GM23338 (cell line): Measurements from ENCODE around the gene DYTN. TPM values are rescaled to one million over a fixed set of nuclear protein-coding genes. Genes with fewer than 3 reads are reported as not detected.

ENCODE experiments used
- ATAC-seq: fragments of 200-7000 bp; cut with Tn5 transposase; 3 replicates; pipeline ENCODE4 v1.9.1; 2020
- DNase-seq: peaks from one replicate; pipeline ENCODE4 v3.0.0-alpha.2; 2015; ENCODE audit warnings: low spot score
- H2AFZ ChIP-seq: fragments of 200-600 bp; sonication (generic); 2 replicates; pipeline ENCODE4 v1.8.0; 2016; ENCODE audit warnings: antibody characterized with exemption, mild to moderate bottlenecking, moderate library complexity
- H3F3A ChIP-seq: fragments of 200-600 bp; sonication (generic); replicated peaks from 2 replicates; pipeline ENCODE4 v1.8.0; 2017; ENCODE audit warnings: antibody characterized with exemption, mixed run types, low read depth
- H3K27ac ChIP-seq: fragments of 200-600 bp; sonication (generic); 2 replicates; pipeline ENCODE4 v1.6.1; 2016; ENCODE audit warnings: low read depth
- H3K27me3 ChIP-seq: fragments of 200-600 bp; sonication (generic); 2 replicates; pipeline ENCODE4 v1.8.0; 2016; ENCODE audit warnings: mild to moderate bottlenecking, mixed run types, moderate library complexity; ENCODE audit not compliant: insufficient read depth
- H3K36me3 ChIP-seq: fragments of 200-600 bp; sonication (generic); 2 replicates; pipeline ENCODE4 v1.8.0; 2016; ENCODE audit warnings: mild to moderate bottlenecking; ENCODE audit not compliant: insufficient read depth
- H3K4me1 ChIP-seq: fragments of 200-600 bp; sonication (generic); 2 replicates; pipeline ENCODE4 v1.8.0; 2016; ENCODE audit warnings: mild to moderate bottlenecking, moderate library complexity; ENCODE audit not compliant: insufficient read depth
- H3K4me2 ChIP-seq: fragments of 200-600 bp; sonication (generic); 2 replicates; pipeline ENCODE4 v1.7.1; 2017; ENCODE audit warnings: mixed run types
- H3K4me3 ChIP-seq: fragments of 200-600 bp; sonication (generic); 2 replicates; pipeline ENCODE4 v1.6.1; 2016; ENCODE audit warnings: mixed run types
- H3K79me2 ChIP-seq: fragments of 200-600 bp; sonication (generic); replicated peaks from 2 replicates; pipeline ENCODE4 v1.8.0; 2017; ENCODE audit warnings: mild to moderate bottlenecking; ENCODE audit not compliant: insufficient read depth
- H3K9me2 ChIP-seq: fragments of 200-600 bp; sonication (generic); 2 replicates; pipeline ENCODE4 v1.8.0; 2017; ENCODE audit not compliant: insufficient read depth
- H4K20me1 ChIP-seq: fragments of 200-600 bp; sonication (generic); replicated peaks from 2 replicates; pipeline ENCODE4 v1.8.0; 2017; ENCODE audit warnings: mild to moderate bottlenecking; ENCODE audit not compliant: insufficient read depth
- H3K27ac Mint-ChIP-seq: 2 replicates; pipeline ENCODE4 v1.8.0; 2020; ENCODE audit warnings: inconsistent platforms, mild to moderate bottlenecking, moderate library complexity, mixed read lengths
- H3K27me3 Mint-ChIP-seq: 3 replicates; pipeline ENCODE4 v1.8.0; 2022; ENCODE audit warnings: low read depth, mild to moderate bottlenecking, moderate library complexity, mixed read lengths, inconsistent platforms; ENCODE audit not compliant: insufficient read depth, poor library complexity
- H3K36me3 Mint-ChIP-seq: 3 replicates; pipeline ENCODE4 v1.8.0; 2021; ENCODE audit warnings: low read depth, mild to moderate bottlenecking, inconsistent platforms, moderate library complexity, mixed read lengths
- H3K4me1 Mint-ChIP-seq: 3 replicates; pipeline ENCODE4 v1.8.0; 2020; ENCODE audit warnings: mild to moderate bottlenecking, inconsistent platforms, mixed read lengths
- H3K4me3 Mint-ChIP-seq: 3 replicates; pipeline ENCODE4 v1.8.0; 2021; ENCODE audit warnings: moderate library complexity, mild to moderate bottlenecking, inconsistent platforms, mixed read lengths
- H3K9me3 Mint-ChIP-seq: 3 replicates; pipeline ENCODE4 v1.8.0; 2020; ENCODE audit warnings: moderate library complexity, mild to moderate bottlenecking, inconsistent platforms, mixed read lengths
- CREB1 ChIP-seq: fragments of 250-450 bp; sonication (Bioruptor Pico); IDR thresholded peaks from 2 replicates; pipeline ENCODE4 v1.5.0; 2020; ENCODE audit warnings: low read depth, mild to moderate bottlenecking, moderate library complexity
- CTCF ChIP-seq, 2 experiments: fragments of 200-600 bp in 1 of 2; sonication (generic) in 1 of 2; conservative IDR thresholded peaks; 2 replicates each; pipeline versions ENCODE4 v1.5.1 to v1.6.1; 2016 to 2017; ENCODE audit warnings: antibody characterized with exemption in 2 of 2, low read depth in 2 of 2, mild to moderate bottlenecking in 2 of 2, moderate library complexity in 1 of 2
- ETS1 ChIP-seq: IDR thresholded peaks from 2 replicates; pipeline ENCODE4 v1.6.1; 2016; ENCODE audit warnings: antibody characterized with exemption
- EZH2phosphoT487 ChIP-seq: fragments of 200-600 bp; sonication (generic); IDR thresholded peaks from one replicate; pipeline ENCODE4 v1.8.1; 2018; ENCODE audit warnings: antibody characterized with exemption; ENCODE audit not compliant: unreplicated experiment
- JUNB ChIP-seq: IDR thresholded peaks from one replicate; pipeline ENCODE4 v1.6.1; 2016; ENCODE audit warnings: antibody characterized with exemption; ENCODE audit not compliant: unreplicated experiment
- NANOG ChIP-seq: IDR thresholded peaks from 2 replicates; pipeline ENCODE4 v1.6.1; 2016; ENCODE audit warnings: antibody characterized with exemption, borderline replicate concordance
- POLR2AphosphoS5 ChIP-seq: IDR thresholded peaks from 2 replicates; pipeline ENCODE4 v1.6.1; 2016; ENCODE audit warnings: antibody characterized with exemption, low read depth
- REST ChIP-seq: IDR thresholded peaks from one replicate; pipeline ENCODE4 v1.6.1; 2018; ENCODE audit warnings: antibody characterized with exemption; ENCODE audit not compliant: unreplicated experiment
- STAT1 ChIP-seq: IDR thresholded peaks from one replicate; pipeline ENCODE4 v1.6.1; 2016; ENCODE audit warnings: antibody characterized with exemption; ENCODE audit not compliant: unreplicated experiment
- ZNF114 ChIP-seq: fragments of 250-450 bp; sonication (Bioruptor Pico); IDR thresholded peaks from 2 replicates; pipeline ENCODE4 v1.5.0; 2020; ENCODE audit warnings: mild to moderate bottlenecking, moderate library complexity
- ZNF331 ChIP-seq: fragments of 250-450 bp; sonication (Bioruptor Pico); IDR thresholded peaks from 2 replicates; pipeline ENCODE4 v1.5.0; 2020; ENCODE audit warnings: low read depth, mild to moderate bottlenecking, moderate library complexity
- ZNF462 ChIP-seq: fragments of 250-450 bp; sonication (Bioruptor Pico); IDR thresholded peaks from 2 replicates; pipeline ENCODE4 v1.5.0; 2020; ENCODE audit warnings: mild to moderate bottlenecking, moderate library complexity
- polyA plus RNA-seq: library from polyadenylated mRNA; unstranded; fragments of >200 nt; fragmentation: Nextera tagmentation; extraction: Ambion mirVana; gene quantifications from 2 replicates; pipeline ENCODE4 v1.2.1, GENCODE V29; 2016
- total RNA-seq: library from RNA; depleted of rRNA; stranded (reverse); fragments of >200 nt; shearing (Covaris generic); gene quantifications from 2 replicates; pipeline ENCODE4 v1.2.3, GENCODE V29; 2014

The DYTN gene
- total and polyA plus RNA-seq, 2 experiments from 2014 or later, result not detected

GRCh38 chr2:206739271-206739670 is 21.1 kb upstream of the DYTN start:
- Mint-ChIP-seq H3K27ac (no peak overlapping the region), H3K36me3 (no peaks in the 10 kb centered on the region), H3K27me3 (no peaks in the 10 kb centered on the region), H3K9me3 (no peaks in the 10 kb centered on the region), H3K4me1 (no peaks in the 10 kb centered on the region), H3K4me3 (no peak overlapping the region)
- TF ChIP-seq ETS1, result no peak
- TF ChIP-seq NANOG, result no peak
- TF ChIP-seq EZH2phosphoT487, result no peak
- no peak for TF ChIP-seq REST
- TF ChIP-seq CREB1 (CRISPR knock-in tag), result no peak
- no peak for TF ChIP-seq STAT1
- no peak for TF ChIP-seq CTCF (conservative IDR thresholded peaks at IDR 0.05; ENCODE audit: low read depth in 2 of 2)
- no peak for TF ChIP-seq JUNB
- TF ChIP-seq POLR2AphosphoS5, result no peak
- TF ChIP-seq ZNF331 (CRISPR knock-in tag), result no peak
- TF ChIP-seq ZNF114 (CRISPR knock-in tag), result no peak
- no peak for TF ChIP-seq ZNF462 (CRISPR knock-in tag)
- Histone ChIP-seq H3K9me2 (0 out of 2 replicates have a peak, but pooled peaks cover 6% of the 10 kb centered on the region), H3K79me2 (no peaks in the 10 kb centered on the region), H3K36me3 (no peaks in the 10 kb centered on the region), H3K27me3 (no peaks in the 10 kb centered on the region), H4K20me1 (no peaks in the 10 kb centered on the region; the same call in 1 of the 2 replicates), H3K4me2 (no peak overlapping the region), H3K4me1 (no peaks in the 10 kb centered on the region), H3F3A (no peaks in the 10 kb centered on the region), H3K4me3 (no peak overlapping the region), H3K27ac (no peak overlapping the region), H2AFZ (no peak overlapping the region)
- DNase-seq (no peak), ATAC-seq (no peak)
